K562 (cell line): ENCODE data around the gene ECD. TPM values are rescaled to one million over a fixed set of nuclear protein-coding genes. Genes with fewer than 3 reads are reported as not detected.
A peak's percentile ranks its signal among the peaks of the same experiment; 100 is the strongest.

Experiments
- ATAC-seq: fragments of 200-7000 bp; cut with Tn5 transposase; 3 replicates; pipeline ENCODE4 v1.9.1; 2020; ENCODE audit warnings: moderate library complexity
- BruUV-seq: library from RNA; stranded (reverse); fragments of 400-500 nt; replicated peaks from 2 replicates; lab custom pipeline; 2021; lab: Mats Ljungman, UMichigan
- CTCF ChIA-PET: fragments of 300-600 bp; formaldehyde crosslinking; extraction: SDS; loops from one replicate; lab custom pipeline; 2021; ENCODE audit warnings: low intra/inter-chr PET ratio; lab: Yijun Ruan, JAX
- POLR2A ChIA-PET: fragments of 300-600, 350-650 bp; sonication (Branson Sonifier 250); formaldehyde crosslinking; extraction: SDS; loops from one replicate; lab custom pipeline; 2021; ENCODE audit warnings: antibody characterized with exemption, inconsistent platforms; lab: Yijun Ruan, JAX
- DNase-seq, 4 experiments: peaks; one replicate each; pipeline versions ENCODE4 v3.0.0 to v3.0.0-alpha.2; 2011 to 2018; ENCODE audit warnings: low spot score in 3 of 4, mixed read lengths in 3 of 4; ENCODE audit errors: extremely low read depth in 1 of 4
- FAIRE-seq: peaks from 2 replicates; lab custom pipeline; 2011; peaks lifted over from hg19 to GRCh38; lab: Jason Lieb, UNC
- H2AFZ ChIP-seq: 2 replicates; pipeline ENCODE4 v1.6.0; 2011; ENCODE audit warnings: low read depth, low read length, control low read depth, inconsistent platforms
- H3K27ac ChIP-seq: fragments of 200-600 bp; 3 replicates; pipeline ENCODE4 v1.8.0; 2011; ENCODE audit warnings: low read depth, mild to moderate bottlenecking, control low read depth, inconsistent platforms, low read length, moderate library complexity, mixed read lengths; ENCODE audit errors: extremely low read depth
- H3K27me3 ChIP-seq, 2 experiments: fragments of 300-600 bp in 1 of 2; 2 replicates in 1 of 2; 3 replicates in 1 of 2; pipeline versions ENCODE4 v1.6.0 to v1.8.0; 2011; ENCODE audit warnings: inconsistent platforms in 2 of 2, low read length in 2 of 2, mild to moderate bottlenecking in 1 of 2, mixed read lengths in 1 of 2, moderate library complexity in 1 of 2; ENCODE audit not compliant: control insufficient read depth in 2 of 2, insufficient read depth in 2 of 2
- H3K36me3 ChIP-seq: fragments of 300-600 bp; 3 replicates; pipeline ENCODE4 v1.8.0; 2011; ENCODE audit warnings: mild to moderate bottlenecking, low read length, inconsistent platforms; ENCODE audit not compliant: control insufficient read depth, insufficient read depth
- H3K4me1 ChIP-seq, 2 experiments: fragments of 200-600 bp in 1 of 2; replicated peaks in 1 of 2; 2 replicates in 1 of 2; 3 replicates in 1 of 2; pipeline versions ENCODE4 v1.5.1 to v1.8.0; 2011; ENCODE audit warnings: inconsistent platforms in 2 of 2, low read length in 2 of 2, mild to moderate bottlenecking in 1 of 2, mixed read lengths in 1 of 2, moderate library complexity in 1 of 2; ENCODE audit not compliant: control insufficient read depth in 2 of 2, insufficient read depth in 2 of 2
- H3K4me2 ChIP-seq: 2 replicates; pipeline ENCODE4 v1.6.1; 2011; ENCODE audit warnings: low read length, control low read depth, inconsistent platforms, mixed read lengths; ENCODE audit not compliant: insufficient read depth
- H3K4me3 ChIP-seq: fragments of 200-600 bp; sonication (generic), shearing (Covaris generic); 2 replicates; pipeline ENCODE4 v1.5.1; 2016; ENCODE audit warnings: control low read depth, inconsistent platforms
- H3K79me2 ChIP-seq: fragments of 200-600 bp; 3 replicates; pipeline ENCODE4 v1.8.0; 2011; ENCODE audit warnings: low read length, inconsistent platforms; ENCODE audit not compliant: control insufficient read depth, insufficient read depth
- H3K9ac ChIP-seq, 2 experiments: 2 replicates each; pipeline versions ENCODE4 v1.6.0 to v1.6.1; 2011; ENCODE audit warnings: low read depth in 2 of 2, low read length in 2 of 2, control low read depth in 1 of 2, inconsistent platforms in 1 of 2, mild to moderate bottlenecking in 1 of 2, mixed read lengths in 1 of 2; ENCODE audit not compliant: insufficient read depth in 1 of 2
- H3K9me1 ChIP-seq: one replicate; pipeline ENCODE4 v1.6.0; 2011; ENCODE audit warnings: inconsistent platforms, mild to moderate bottlenecking, low read length, moderate library complexity; ENCODE audit not compliant: control insufficient read depth, insufficient read depth
- H3K9me3 ChIP-seq: replicated peaks from 2 replicates; pipeline ENCODE4 v1.5.1; 2011; ENCODE audit warnings: low read depth, low read length, inconsistent platforms; ENCODE audit not compliant: control insufficient read depth, insufficient read depth
- H4K20me1 ChIP-seq: replicated peaks from 2 replicates; pipeline ENCODE4 v1.6.1; 2011; ENCODE audit warnings: low read length, inconsistent platforms, mixed read lengths; ENCODE audit not compliant: control insufficient read depth, insufficient read depth
- KAT7 ChIP-seq: sonication (generic); formaldehyde crosslinking; IDR thresholded peaks from 2 replicates; pipeline ENCODE4 v1.8.0; 2022; ENCODE audit warnings: missing genetic modification reagents, mild to moderate bottlenecking, borderline replicate concordance
- RBFOX2 ChIP-seq: fragments of 200-400 bp; formaldehyde crosslinking; IDR thresholded peaks from 2 replicates; pipeline ENCODE4 v1.6.1; 2017; ENCODE audit warnings: low read depth, mild to moderate bottlenecking, low read length, moderate library complexity
- ZMIZ1 ChIP-seq, 2 experiments: fragments of 150-350 bp in 1 of 2; IDR thresholded peaks; 2 replicates each; pipeline ENCODE4 v1.6.1; 2012 to 2016; ENCODE audit warnings: low read depth in 2 of 2, low read length in 2 of 2, mild to moderate bottlenecking in 1 of 2, moderate library complexity in 1 of 2
- WGBS: fragments of 100-300 bp; shearing (Covaris generic); methylation state at CpG from one replicate; pipeline ENCODE4 v1.1.6; 2016; ENCODE audit warnings: low coverage, mixed read lengths; ENCODE audit not compliant: insufficient coverage; ENCODE audit errors: missing lambda C conversion rate; 5-methylcytosine and 5-hydroxymethylcytosine counted together
- in situ Hi-C: fragments of 300-500 bp; cut with MboI; formaldehyde crosslinking; loops from 4 replicates; pipeline ENCODE4 v1.15.0; 2018; ENCODE audit warnings: inconsistent platforms, mixed read lengths
- intact Hi-C: fragments of 100-400 bp; cut with micrococcal nuclease; formaldehyde crosslinking; loops from 2 replicates; pipeline ENCODE4 v1.14.2; 2022
- polyA plus RNA-seq, 8 experiments: library from polyadenylated mRNA; depleted of rRNA in 4 of 8; stranded (reverse) in 5 of 8; unstranded in 3 of 8; fragments of >200 nt; fragmentation: Nextera tagmentation in 2 of 8; fragmentation: Illumina TruSeq in 1 of 8; extraction: Ambion mirVana in 2 of 8; extraction: Trizol in 1 of 8; gene quantifications; 2 replicates each; pipeline versions ENCODE4 v1.2.1 to v1.2.3, GENCODE V29; 2011 to 2014; ENCODE audit warnings: inconsistent platforms in 1 of 8, missing spikeins in 1 of 8
- total RNA-seq, 7 experiments: library from RNA; depleted of rRNA in 6 of 7; stranded (reverse); fragments of >200 nt in 6 of 7; fragmentation: Illumina TruSeq in 2 of 7; extraction: Trizol in 2 of 7; gene quantifications; 2 replicates each; pipeline versions ENCODE4 v1.2.1 to v1.2.3, GENCODE V29; 2011 to 2021; ENCODE audit warnings: low replicate concordance in 1 of 7

ECD gene
- total and polyA plus RNA-seq, 9 of the 15 experiments (the other 6 are each of a cell fraction or from before 2014, with no cell fraction given): 33.5 to 79.9 (median 53.2) TPM

GRCh38 chr10:73163096-73163495 is 4.7 kb downstream of the ECD start:
- Histone ChIP-seq H3K9me1 (no peaks in the 10 kb centered on the region), H3K4me3 (no peak overlapping the region), H4K20me1 (no peaks in the 10 kb centered on the region), H3K36me3 (peaks cover 56% of the 10 kb centered on the region)
- no peak for TF ChIP-seq ZMIZ1 (IDR thresholded peaks at IDR 0.05; ENCODE audit: low read depth in 2 of 2, low read length in 2 of 2)
- peak; percentile 31; the same call in 1 of the 2 replicates for TF ChIP-seq RBFOX2
- peak; percentile 34; the same call in 1 of the 2 replicates for TF ChIP-seq KAT7
- TF ChIP-seq, all 486 proteins: peak for 2
- H3K4me2 ChIP-seq: no peak overlapping the region
- H3K9me3 ChIP-seq: no peaks in the 10 kb centered on the region
- no peak overlapping the region for H3K27ac ChIP-seq
- no peaks in the 10 kb centered on the region for H3K27me3 ChIP-seq
- POLR2A ChIA-PET: interaction anchor here (0.9 to 1.6 kb wide), 6 partner anchors 9 to 66 kb away, joined by 3 to 5 read pairs (median 3); no protein-coding TSS in a partner anchor
- no peak overlapping the region for H3K9ac ChIP-seq
- DNase-seq (no peak), ATAC-seq (no peak), FAIRE-seq (no peak)
- H3K4me1 ChIP-seq: peaks cover 0 to 4% of the 10 kb centered on the region in 2 experiments; a peak in 1 of 5 replicates
- in situ Hi-C loops: no loop called here
- CTCF ChIA-PET: no interaction called here
- BruUV-seq: no TSS peak
- 100% methylated on average over 2 of the region's 2 CpGs for WGBS
- no peak overlapping the region for H2AFZ ChIP-seq
- intact Hi-C loops: no loop called here
- peaks cover 81% of the 10 kb centered on the region for H3K79me2 ChIP-seq
